GM21515 (cell line): ENCODE results near the gene GRN.

Experiments
- ATAC-seq: cut with Tn5 transposase; IDR thresholded peaks from one replicate; pipeline ENCODE4 v1.9.1; 2021; ENCODE audit not compliant: unreplicated experiment

GRN gene

GRCh38 chr17:44344939-44345453 lies at the start of gene GRN:
GRN (plus strand) TSS chr17:44345302; CDS start chr17:44349165, 3,863 bp downstream.
- ATAC-seq, result peak; percentile 59

DNA sequence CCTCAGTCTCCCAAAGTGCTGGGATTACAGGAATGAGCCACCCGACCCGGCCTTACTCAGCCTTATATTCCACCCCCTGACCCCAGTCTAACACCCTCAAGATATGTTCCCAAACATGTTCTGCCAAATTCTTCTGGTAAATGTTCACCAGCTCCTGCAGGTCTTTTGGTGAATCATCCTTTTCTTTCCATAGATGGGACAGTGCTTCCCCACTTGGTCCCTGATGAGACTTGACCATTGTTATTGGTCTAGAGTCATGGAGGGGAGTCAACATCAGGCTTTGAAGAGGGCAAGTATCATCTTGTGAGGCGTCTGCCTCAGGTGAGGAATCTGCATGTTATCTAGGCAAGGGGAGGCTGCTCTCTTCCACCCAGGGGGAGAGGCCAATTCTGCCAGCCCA lies 47.1 kb upstream of the GRN start:
- no peak for ATAC-seq

DNA sequence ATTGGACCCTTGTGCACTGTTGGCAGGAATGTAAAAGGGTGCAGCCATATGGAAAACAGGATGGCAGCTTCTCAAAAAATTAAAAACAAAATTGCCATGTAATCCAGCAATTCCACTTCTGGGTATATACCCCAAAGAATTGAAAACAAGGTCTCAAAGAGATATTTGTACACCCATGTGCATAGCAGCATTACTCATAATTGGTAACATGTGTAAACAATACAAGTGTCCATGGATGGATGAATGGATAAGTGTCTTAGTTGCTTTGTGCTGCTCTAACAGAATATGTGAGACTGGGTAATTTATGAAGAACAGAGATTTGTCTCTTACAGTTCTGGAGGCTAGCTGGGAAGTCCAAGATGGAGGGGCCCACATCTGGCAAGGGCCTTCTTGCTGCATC lies 40.5 kb upstream of the GRN start:
- ATAC-seq, result no peak

GRCh38 chr17:44307387-44308186 lies 37.5 kb upstream of the GRN start:
- ATAC-seq, result no peak

GRCh38 chr17:44308320-44308818 lies 36.7 kb upstream of the GRN start, which contains the start of gene RUNDC3A:
RUNDC3A (plus strand) TSS chr17:44308601; CDS start chr17:44308833, 232 bp downstream.
- ATAC-seq, result no peak

DNA sequence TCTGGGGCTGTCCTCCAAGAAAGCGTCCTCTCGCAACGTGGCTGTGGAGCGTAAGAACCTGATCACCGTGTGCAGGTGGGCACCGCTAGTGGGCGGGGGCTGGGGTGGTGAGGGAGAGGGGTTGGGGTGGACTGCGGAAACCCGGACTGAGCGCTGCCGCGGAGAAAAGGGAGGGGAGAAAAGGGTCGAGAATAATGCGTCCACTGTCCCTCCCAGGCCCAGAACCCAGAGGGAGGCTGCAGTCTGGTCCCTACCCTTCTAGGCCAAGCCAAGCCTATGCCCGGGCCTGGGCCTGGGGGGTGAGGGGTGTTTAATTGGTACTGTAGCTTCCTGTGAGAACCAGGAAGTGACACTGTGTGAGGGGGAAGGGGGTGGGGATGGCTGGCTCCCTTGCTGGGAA lies 36.2 kb upstream of the GRN start:
- ATAC-seq, result no peak

DNA sequence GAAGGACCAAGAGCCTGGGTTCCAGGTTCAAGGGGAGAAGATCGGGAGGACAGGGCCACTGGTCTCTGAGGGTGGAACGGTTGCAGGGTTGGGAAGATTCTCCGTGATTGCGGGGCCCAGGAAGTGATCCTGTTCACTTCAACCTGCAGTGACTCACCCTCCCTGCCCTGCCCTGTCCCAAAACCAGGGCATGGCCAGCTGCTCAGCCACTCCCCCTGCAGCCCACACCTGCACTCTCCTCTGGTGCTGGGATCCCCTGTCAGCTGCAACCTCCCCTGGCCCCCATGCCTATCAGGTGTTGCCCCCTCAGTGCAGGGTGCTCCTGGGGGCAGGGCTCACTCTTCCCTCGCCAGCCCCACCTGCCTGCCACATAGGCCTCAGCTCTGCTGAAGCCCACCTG lies 35.6 kb upstream of the GRN start:
- no peak for ATAC-seq

DNA sequence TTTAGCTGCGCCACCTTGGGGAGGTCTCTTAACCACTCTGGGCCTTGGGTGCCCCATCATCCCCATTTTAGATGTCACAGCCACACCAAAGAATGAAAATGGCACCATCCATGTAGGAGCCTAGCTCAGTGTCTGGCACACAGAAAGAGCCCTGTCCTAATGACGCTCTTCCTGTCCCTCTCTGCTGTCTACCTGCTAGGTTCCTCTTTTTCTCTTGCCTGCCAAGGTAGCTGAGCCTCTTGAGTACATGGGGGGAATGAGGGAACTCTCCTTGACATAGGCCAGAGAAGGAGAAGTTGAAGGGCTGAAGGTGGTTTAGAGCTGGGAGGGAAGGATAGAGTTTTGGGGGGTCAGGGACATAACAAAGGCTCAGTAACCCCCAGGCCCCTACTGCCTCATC lies 34.9 kb upstream of the GRN start:
- ATAC-seq, result no peak

GRCh38 chr17:44310609-44311376 lies 34.3 kb upstream of the GRN start:
- no peak for ATAC-seq

- ATAC-seq, result no peak
Measured at GRCh38 chr17:44311562-44312181, 33.4 kb upstream of the GRN start.

DNA sequence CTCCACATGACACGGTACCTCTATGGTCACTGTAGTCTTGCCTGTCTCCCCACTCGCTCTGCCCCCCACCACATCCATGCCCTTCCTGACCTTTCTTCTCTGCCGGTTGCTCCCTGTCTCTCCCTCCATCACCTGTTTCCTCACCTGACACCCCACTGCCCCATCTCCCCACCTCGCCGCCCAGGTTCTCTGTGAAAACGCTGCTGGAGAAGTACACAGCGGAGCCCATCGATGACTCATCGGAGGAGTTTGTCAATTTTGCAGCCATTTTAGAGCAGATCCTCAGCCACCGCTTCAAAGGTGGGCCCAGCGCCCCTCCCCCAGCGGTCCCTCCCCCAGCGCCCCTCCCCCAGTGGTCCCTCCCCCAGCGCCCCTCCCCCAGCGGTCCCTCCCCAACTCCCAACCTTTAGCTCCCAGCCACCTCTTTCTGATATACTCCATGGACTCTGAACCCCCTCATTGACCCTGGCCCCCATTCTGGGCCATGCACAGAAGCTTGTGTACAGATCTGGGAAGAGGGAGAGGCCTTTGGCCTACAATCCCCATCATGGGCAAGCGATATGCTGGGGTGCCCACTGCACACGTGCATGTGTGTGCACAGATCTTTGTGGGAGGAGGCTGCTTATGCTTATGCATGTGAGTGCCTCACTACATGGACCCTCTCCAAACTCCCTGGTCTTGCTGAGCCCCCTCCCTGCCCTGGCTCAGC lies 32.6 kb upstream of the GRN start:
- no peak for ATAC-seq

GRCh38 chr17:44314031-44314430 lies 31.1 kb upstream of the GRN start:
- ATAC-seq, result no peak

GRCh38 chr17:44314524-44314868 lies 30.6 kb upstream of the GRN start:
- ATAC-seq, result no peak

DNA sequence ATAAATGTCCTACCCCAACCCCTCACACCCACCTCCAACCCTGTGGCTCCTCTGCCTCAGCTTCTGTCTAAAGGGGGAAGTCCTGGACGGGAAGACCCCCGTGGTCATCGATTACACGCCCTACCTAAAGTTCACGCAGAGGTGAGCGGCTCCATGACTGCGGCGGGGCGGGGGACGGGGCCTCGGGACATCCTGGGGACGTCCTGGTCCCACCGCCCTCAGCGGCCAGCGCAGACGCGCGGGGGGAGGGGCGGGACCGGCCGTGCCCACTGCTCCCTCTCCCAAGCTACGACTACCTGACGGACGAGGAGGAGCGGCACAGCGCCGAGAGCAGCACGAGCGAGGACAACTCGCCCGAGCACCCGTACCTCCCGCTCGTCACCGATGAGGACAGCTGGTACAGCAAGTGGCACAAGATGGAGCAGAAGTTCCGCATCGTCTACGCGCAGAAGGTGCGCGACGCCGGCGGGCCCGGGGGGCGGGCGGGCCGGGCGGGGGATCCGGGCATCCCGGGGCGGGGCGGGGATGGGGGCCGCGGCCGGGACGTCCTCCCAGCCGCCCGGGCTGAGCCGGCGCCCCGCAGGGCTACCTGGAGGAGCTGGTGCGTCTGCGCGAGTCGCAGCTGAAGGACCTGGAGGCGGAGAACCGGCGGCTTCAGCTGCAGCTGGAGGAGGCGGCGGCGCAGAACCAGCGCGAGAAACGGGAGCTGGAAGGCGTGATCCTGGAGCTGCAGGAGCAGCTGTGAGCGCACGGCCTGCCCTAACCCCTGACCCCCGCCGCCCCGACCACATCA lies 30.0 kb upstream of the GRN start:
- ATAC-seq, result no peak

- ATAC-seq, result no peak
Measured at GRCh38 chr17:44315760-44316731, 29.1 kb upstream of the GRN start.

DNA sequence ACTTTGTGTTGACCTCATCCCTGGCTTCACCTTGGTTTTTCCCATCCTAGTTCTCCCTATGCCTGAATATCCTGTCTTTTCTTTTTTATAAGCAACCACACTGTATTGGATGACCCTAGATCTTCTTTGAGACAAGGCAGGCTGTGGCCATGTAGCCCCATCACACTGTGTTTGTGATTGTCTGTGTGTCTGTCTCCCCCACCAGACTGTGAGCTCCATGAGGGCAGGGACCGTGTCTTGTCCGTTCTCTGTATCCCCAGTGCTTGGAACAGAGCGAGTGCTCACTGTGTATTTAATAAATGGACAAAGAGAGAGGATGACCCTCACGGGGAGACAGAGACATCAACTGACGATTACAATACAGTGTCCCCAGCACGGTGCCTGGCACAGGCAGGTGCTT lies 27.6 kb upstream of the GRN start:
- ATAC-seq, result no peak

DNA sequence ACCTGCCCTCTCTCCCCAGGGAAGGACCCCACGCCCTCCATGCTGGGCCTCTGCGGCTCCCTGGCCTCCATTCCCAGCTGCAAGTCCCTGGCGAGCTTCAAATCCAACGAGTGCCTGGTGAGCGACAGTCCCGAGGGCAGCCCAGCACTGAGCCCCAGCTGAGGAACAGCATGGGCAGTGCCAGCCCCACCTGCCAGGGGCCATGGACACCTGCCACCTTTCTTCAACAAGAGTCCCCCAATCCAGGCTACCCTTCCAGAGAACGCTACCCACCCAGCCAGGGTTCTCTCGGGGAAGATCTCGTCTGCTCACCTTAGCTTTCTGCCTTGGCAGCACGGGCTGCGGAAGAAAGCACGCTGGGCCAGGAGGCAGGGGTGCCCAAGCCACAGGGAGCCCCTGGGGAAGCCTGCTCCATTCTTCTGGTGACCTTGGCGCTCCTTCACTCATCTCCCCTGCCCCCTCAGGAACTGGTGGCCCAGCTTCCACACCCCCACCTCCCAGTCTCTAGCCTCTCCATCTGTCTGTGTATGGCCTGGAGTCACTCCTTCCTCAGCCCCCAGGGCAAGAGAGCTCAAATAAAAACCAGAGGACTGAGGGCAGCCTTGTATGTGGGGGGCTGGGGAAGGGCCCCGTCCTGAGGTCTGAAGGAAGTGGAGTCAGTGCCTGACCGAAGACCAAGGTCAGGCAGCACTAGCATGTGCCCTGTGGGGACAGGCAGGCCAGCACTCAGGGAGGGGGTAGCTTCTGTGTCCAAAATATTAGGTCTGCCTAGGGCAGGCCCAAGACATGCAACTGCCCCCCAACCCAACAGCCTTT lies 26.8 kb upstream of the GRN start:
- ATAC-seq, result no peak

DNA sequence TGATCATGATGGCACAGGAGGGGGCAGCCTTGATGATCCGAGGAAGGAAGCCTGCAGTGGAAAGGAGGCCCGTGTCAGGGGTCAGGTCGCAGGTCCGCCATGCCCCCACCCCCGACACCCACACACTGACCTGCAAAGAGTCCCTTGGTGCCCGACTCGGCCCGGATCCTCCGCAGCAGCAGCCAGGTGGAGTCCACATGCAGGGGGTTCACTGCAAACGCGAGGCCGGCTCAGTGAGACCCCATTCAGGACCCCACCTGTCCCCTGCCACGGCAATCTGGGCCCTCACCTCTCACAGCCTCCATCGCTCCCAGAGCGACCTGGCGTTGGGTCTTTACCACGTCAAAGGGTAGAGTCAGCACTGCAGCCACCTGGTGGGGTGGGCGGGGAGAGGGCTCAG lies 25.0 kb upstream of the GRN start:
- ATAC-seq, result no peak
